Muscle of leg (tissue), 11 donors: ENCODE results near the gene RHOU. TPM values are rescaled to one million over a fixed set of nuclear protein-coding genes. Genes with fewer than 3 reads are reported as not detected.

ENCODE experiments used
- DNase-seq: peaks from one replicate; pipeline ENCODE4 v3.0.0; 2013
- H3K27ac ChIP-seq: one replicate; pipeline ENCODE4 v1.5.1; 2013; ENCODE audit warnings: mild to moderate bottlenecking, low read length, control low read depth
- H3K27me3 ChIP-seq: one replicate; pipeline ENCODE4 v1.6.1; 2013; ENCODE audit warnings: low read length; ENCODE audit not compliant: control insufficient read depth, insufficient read depth
- H3K36me3 ChIP-seq: one replicate; pipeline ENCODE4 v1.6.1; 2013; ENCODE audit warnings: low read length; ENCODE audit not compliant: control insufficient read depth, insufficient read depth
- H3K4me1 ChIP-seq: one replicate; pipeline ENCODE4 v1.6.1; 2013; ENCODE audit warnings: low read length; ENCODE audit not compliant: control insufficient read depth, insufficient read depth
- H3K4me3 ChIP-seq: one replicate; pipeline ENCODE4 v1.5.1; 2013; ENCODE audit warnings: low read length, control low read depth
- H3K9me3 ChIP-seq: replicated peaks from 2 replicates; pipeline ENCODE4 v1.6.1; 2013; ENCODE audit warnings: low read depth, low read length; ENCODE audit not compliant: control insufficient read depth
- whole genome bisulfite sequencing: methylation state at CpG from one replicate; pipeline ENCODE4 v1.1.5; 2013; ENCODE audit warnings: missing lambda C conversion rate; ENCODE audit not compliant: insufficient coverage; 5-methylcytosine and 5-hydroxymethylcytosine counted together
- polyA plus RNA-seq, 8 donors: library from polyadenylated mRNA; unstranded; fragments of 120-200 nt; gene quantifications; one replicate each; pipeline versions ENCODE4 v1.2.1 to v1.2.3, GENCODE V29; 2013; ENCODE audit warnings: inconsistent platforms in 1 of 8, low replicate concordance in 1 of 8; ENCODE audit not compliant: insufficient read length in 8 of 8, insufficient read depth in 1 of 8
- total RNA-seq: library from RNA; stranded (reverse); fragments of 120-200 nt; gene quantifications from one replicate; pipeline ENCODE4 v1.2.4, GENCODE V29; 2013

The RHOU gene
- total and polyA plus RNA-seq, 9 donors, result 16.2 to 29.9 (median 20.8) TPM

DNA sequence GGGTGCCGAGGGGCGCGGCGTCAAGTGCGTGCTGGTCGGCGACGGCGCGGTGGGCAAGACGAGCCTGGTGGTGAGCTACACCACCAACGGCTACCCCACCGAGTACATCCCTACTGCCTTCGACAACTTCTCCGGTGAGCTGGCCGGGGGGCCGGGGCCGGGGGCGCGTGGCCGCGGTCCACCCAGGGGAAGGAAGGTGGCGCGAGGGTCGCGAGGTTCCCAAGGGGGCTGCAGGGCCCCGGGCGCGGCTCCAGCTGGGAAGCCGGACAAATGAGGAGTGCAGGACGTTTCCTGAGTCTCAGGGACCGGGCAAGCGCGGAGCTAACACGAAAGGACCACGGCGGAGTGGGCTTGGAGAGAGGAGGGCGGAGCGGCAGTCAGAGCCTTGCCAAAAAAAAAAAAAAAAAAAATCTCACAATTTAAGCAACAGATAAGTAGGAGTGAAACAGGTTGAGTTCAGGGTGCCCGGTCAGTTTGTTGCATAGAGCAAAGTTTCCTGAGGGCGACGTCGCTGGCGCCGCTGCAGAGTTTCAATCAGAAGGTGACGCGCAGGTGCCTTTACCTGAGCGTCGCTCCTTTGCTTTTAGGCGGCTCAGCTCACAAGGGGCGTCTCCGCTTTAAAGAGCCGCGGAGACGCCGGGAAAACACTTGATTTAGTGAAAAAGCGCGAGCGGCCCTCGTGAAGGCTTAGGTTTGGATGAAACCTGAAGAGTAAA is 750 bp downstream of the RHOU start:
- H3K36me3 ChIP-seq, result peaks cover 11% of the 10 kb centered on the region
- DNase-seq, result peak; percentile 65
- H3K27ac ChIP-seq, result peak overlapping the region; percentile 39
- H3K9me3 ChIP-seq, result no peaks in the 10 kb centered on the region
- peaks cover 11% of the 10 kb centered on the region for H3K4me1 ChIP-seq
- under 1% methylated on average over 23 of the region's 60 CpGs for WGBS
- H3K4me3 ChIP-seq, result peak overlapping the region; percentile 45
- H3K27me3 ChIP-seq, result peaks cover 3% of the 10 kb centered on the region

DNA sequence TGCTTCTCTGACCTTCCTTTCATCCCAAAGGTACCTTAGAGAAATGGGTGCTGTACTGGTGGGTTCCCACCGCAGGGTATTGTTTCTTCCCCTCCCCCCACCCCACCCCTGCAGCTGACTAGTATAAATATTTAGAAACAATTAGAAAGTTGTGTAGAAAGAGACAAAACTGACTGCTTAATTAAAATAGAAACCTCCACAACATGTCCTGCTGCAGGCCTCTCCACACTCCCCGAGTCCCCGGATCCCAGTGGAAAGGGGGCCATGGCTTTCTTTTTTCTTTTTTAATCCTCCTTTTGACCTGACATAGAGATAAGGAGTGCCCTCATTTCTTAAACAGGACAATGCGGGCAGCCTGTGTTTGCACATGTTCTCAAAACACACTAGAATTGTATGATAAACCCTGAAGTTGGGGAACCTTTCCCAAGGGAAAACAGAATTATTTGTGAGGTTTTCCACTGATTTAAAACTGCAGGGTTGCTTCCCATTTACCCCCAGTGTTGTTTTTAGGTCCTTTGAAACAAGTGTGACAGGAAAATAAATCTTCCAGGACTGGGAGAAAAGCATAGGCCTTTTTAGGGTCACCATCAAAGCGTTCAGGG is 1.7 kb downstream of the RHOU start:
- peak overlapping the region; percentile 74 for H3K27ac ChIP-seq
- H3K4me3 ChIP-seq, result peak overlapping the region; percentile 45
- H3K27me3 ChIP-seq, result peaks cover 3% of the 10 kb centered on the region
- H3K36me3 ChIP-seq, result peaks cover 14% of the 10 kb centered on the region
- peaks cover 14% of the 10 kb centered on the region for H3K4me1 ChIP-seq
- DNase-seq, result no peak
- no peaks in the 10 kb centered on the region for H3K9me3 ChIP-seq
- WGBS, result 20% methylated on average over 1 of the region's 5 CpGs

DNA sequence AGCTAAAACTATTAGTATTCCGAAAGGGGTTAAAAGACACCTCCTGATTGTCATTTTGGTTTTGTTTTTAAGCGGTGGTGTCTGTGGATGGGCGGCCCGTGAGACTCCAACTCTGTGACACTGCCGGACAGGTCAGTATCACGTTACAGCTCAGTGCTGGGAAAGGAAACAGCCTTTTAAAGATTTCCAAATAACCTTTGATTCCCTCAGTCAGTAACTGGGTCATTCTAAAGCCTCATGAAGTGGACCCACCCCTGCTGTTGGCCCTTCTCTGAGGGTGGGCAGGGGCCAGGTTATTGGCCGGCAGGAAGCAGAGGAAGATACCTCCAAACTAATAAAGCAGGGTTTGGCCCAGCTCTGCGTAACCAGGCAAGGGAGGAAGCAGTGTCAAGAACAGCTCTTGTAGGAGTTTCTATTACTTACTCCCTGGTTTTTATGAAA is 2.3 kb downstream of the RHOU start:
- Histone ChIP-seq H3K36me3 (peaks cover 20% of the 10 kb centered on the region), H3K4me1 (peaks cover 14% of the 10 kb centered on the region), H3K4me3 (peak overlapping the region; percentile 45), H3K27me3 (peaks cover 3% of the 10 kb centered on the region), H3K27ac (peak overlapping the region; percentile 74), H3K9me3 (no peaks in the 10 kb centered on the region)
- 17% methylated on average over 1 of the region's 8 CpGs for WGBS
- peak; percentile 51 for DNase-seq

DNA sequence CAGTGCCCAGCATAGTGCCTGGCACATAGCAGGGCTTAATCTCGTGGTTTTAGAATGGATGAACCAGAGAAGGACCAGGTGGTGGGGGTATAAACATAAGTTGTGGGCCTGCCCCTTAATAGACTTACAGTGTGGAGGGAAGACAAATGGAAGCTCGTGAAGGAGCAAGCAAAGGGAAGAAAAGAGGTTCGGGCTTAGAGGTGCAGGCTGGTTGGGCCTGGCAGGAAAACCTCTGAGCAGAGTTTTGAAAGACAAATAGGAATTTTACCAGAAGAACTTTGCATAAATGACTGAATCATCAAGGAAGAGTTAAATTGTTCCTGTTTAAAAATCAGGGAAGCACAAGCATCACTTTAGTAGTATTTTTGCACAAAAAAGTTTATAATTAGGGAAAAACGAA is 4.5 kb downstream of the RHOU start:
- WGBS, result 57% methylated on average over 3 of the region's 4 CpGs
- H3K36me3 ChIP-seq, result peaks cover 38% of the 10 kb centered on the region
- H3K27ac ChIP-seq, result no peak overlapping the region
- no peaks in the 10 kb centered on the region for H3K27me3 ChIP-seq
- H3K4me1 ChIP-seq, result peaks cover 14% of the 10 kb centered on the region
- DNase-seq, result no peak
- H3K4me3 ChIP-seq, result no peak overlapping the region
- no peaks in the 10 kb centered on the region for H3K9me3 ChIP-seq

DNA sequence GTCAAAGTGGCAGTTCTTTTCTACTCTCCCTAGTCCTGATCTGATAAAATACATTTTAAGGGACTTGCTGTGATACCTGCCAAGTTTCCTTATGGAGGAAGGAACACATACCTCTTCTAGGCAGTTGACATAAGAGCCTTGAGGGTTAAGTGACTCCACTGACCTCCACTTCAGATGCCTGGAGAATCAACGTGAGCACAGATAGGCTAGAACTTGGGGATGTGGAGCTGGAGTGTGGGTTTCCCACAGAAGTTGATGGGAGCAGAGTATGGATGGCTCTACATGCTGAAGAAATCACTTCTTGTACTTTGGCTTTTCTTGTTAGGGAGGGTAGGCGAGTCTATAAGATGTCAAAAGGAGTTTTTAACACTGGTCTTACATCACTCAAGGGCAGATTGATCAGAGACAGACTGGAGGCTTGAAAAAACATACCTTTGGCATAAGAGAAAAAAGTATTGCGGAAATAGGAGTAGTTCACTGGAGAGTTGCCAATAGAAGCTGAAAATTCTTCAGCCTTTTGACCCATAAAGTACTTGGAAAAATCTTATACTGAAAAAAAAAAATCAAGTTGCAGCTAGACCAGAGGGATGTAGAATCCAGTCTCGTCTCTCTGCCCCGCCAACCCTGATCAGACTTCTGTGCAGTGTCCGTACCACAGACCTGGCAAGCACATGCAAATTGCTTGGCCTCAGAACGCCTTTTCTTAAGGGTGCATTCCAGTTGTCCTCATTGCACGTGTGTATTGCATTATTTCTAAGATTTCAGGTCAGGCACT is 5.5 kb downstream of the RHOU start:
- no peaks in the 10 kb centered on the region for H3K27me3 ChIP-seq
- WGBS, result 35% methylated on average over 6 of the region's 8 CpGs
- peaks cover 42% of the 10 kb centered on the region for H3K36me3 ChIP-seq
- peak; percentile 59 for DNase-seq
- peak overlapping the region; percentile 42 for H3K27ac ChIP-seq
- H3K4me3 ChIP-seq, result no peak overlapping the region
- peaks cover 14% of the 10 kb centered on the region for H3K4me1 ChIP-seq
- H3K9me3 ChIP-seq, result no peaks in the 10 kb centered on the region

DNA sequence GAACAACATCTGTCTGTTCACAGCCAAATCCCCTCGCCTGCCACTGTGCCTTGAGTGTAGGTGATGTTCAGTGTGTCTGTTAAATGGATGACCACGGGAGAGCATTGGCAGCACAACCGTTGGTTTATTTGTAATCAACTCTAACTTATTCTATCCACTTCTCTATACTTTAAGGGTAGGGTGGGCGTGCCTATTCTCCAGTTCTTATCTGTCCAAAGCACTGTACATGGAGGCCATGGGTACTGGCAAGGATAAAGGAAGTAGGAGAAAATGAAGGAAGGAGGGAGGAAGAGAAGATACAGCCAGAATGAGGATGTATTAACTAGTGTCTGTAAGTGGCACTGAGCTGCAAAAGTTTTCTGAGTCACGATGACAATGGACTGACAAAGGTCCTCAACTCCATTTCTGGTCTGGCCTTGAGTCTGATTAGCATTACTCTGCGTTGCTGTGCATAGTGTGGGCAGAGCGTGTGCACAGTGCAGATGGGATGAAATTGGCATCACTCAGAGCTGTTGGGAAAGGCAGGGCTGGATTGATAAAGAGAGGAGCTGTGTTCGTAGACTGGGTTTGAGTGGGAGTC is 7.1 kb downstream of the RHOU start:
- no peaks in the 10 kb centered on the region for H3K9me3 ChIP-seq
- no peaks in the 10 kb centered on the region for H3K27me3 ChIP-seq
- WGBS, result 87% methylated on average over 3 of the region's 8 CpGs
- H3K27ac ChIP-seq, result no peak overlapping the region
- DNase-seq, result no peak
- H3K36me3 ChIP-seq, result peaks cover 46% of the 10 kb centered on the region
- H3K4me3 ChIP-seq, result no peak overlapping the region
- peaks cover 10% of the 10 kb centered on the region for H3K4me1 ChIP-seq

DNA sequence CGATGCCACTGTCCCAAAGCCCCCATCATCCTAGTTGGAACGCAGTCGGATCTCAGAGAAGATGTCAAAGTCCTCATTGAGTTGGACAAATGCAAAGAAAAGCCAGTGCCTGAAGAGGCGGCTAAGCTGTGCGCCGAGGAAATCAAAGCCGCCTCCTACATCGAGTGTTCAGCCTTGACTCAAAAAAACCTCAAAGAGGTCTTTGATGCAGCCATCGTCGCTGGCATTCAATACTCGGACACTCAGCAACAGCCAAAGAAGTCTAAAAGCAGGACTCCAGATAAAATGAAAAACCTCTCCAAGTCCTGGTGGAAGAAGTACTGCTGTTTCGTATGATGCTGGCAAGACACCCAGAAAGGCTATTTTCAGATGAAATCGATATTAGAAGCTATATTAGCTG is 8.1 kb downstream of the RHOU start:
- Histone ChIP-seq H3K27me3 (no peaks in the 10 kb centered on the region), H3K9me3 (no peaks in the 10 kb centered on the region), H3K4me3 (no peak overlapping the region), H3K4me1 (peaks cover 7% of the 10 kb centered on the region), H3K27ac (no peak overlapping the region), H3K36me3 (peaks cover 42% of the 10 kb centered on the region)
- WGBS, result 95% methylated on average over 8 of the region's 13 CpGs
- DNase-seq, result no peak

DNA sequence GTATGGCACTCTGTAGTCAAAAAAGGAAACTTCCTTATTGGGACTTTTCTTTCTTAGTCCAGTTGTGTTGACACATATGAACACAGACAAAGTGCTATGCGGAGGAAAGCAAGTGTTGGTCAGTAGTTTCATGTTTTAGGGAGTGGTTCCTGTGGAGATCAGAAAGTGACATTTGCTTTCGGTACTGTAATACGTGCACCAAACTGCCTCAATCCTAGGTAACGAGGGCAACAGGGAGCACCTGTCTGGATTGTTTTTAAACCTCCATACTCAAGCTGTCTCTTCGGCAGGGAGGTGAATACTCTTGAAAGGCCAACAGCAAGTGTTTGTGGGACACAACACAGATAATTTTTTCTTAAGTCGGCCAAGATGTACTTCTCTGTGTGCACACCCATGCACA is 9.1 kb downstream of the RHOU start:
- H3K36me3 ChIP-seq, result peaks cover 41% of the 10 kb centered on the region
- no peak overlapping the region for H3K27ac ChIP-seq

DNA sequence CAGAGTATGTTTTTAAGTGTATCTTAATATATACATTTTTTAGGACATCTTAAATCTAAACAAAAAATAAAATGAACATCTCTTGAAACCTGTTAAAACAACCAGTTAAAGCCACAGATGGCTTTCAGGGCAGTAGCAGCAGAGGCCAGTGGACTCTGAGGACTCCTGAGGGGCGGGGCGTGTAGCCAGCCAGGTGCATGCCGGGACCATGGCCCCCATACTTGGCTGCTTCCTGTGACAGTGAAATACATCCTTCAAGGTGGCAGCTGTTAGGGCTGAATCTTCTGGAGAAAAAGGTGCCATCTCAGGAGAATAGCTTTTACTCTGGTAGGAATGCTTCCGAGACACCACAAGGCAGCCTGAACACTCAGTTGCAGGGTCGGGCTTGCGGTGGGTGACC is 9.6 kb downstream of the RHOU start:
- peaks cover 39% of the 10 kb centered on the region for H3K36me3 ChIP-seq
- H3K27me3 ChIP-seq, result no peaks in the 10 kb centered on the region
- H3K4me3 ChIP-seq, result no peak overlapping the region
- peaks cover 5% of the 10 kb centered on the region for H3K4me1 ChIP-seq
- no peaks in the 10 kb centered on the region for H3K9me3 ChIP-seq
- 90% methylated on average over 3 of the region's 6 CpGs for WGBS
- no peak overlapping the region for H3K27ac ChIP-seq
- DNase-seq, result no peak

More for the DNA sequence above, 9.1 kb downstream of the RHOU start:
- WGBS, result 79% methylated on average over 4 of the region's 6 CpGs
- no peaks in the 10 kb centered on the region for H3K9me3 ChIP-seq
- DNase-seq, result no peak
- H3K27me3 ChIP-seq, result no peaks in the 10 kb centered on the region
- no peak overlapping the region for H3K4me3 ChIP-seq
- H3K4me1 ChIP-seq, result peaks cover 5% of the 10 kb centered on the region

DNA sequence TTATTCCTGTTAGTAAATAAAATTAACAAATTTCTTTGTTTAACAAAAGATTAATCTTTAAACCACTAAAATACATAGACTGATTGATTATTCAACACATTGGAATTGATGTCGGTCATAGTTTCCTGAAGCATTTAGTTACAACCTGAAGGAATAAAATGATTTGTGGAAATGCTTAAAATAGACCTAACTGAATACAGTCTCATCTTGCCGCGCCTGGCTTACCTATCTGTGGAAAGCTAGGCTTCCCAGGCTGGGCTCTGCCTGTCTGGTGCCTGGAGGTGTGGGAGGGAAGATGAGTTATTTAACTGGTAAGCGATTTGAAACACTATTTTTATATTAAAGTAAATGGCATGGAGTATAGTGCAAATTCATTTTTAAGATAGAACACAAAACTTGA is 10.2 kb downstream of the RHOU start:
- DNase-seq, result no peak
- H3K27ac ChIP-seq, result no peak overlapping the region
- H3K9me3 ChIP-seq, result no peaks in the 10 kb centered on the region
- H3K36me3 ChIP-seq, result peaks cover 37% of the 10 kb centered on the region
- H3K27me3 ChIP-seq, result no peaks in the 10 kb centered on the region
- peaks cover 4% of the 10 kb centered on the region for H3K4me1 ChIP-seq
- no peak overlapping the region for H3K4me3 ChIP-seq
- WGBS, result no CpG with 5 or more reads among the region's 4 CpGs
